CD4-positive, CD25-positive, alpha-beta regulatory T cell (primary cell): ENCODE data around the gene EP400. TPM values are rescaled to one million over a fixed set of nuclear protein-coding genes. Genes with fewer than 3 reads are reported as not detected.

Experiments
- ATAC-seq, 2 donors: fragments of 150-1000 bp; cut with Tn5 transposase; one replicate each; pipeline ENCODE4 v1.10.0; 2021; ENCODE audit warnings: low read depth in 2 of 2, moderate number of reproducible peaks in 2 of 2, moderate library complexity in 1 of 2
- DNase-seq, 3 donors: peaks; one replicate each; pipeline versions ENCODE4 v3.0.0 to v3.0.0-alpha.2; 2012 to 2022; ENCODE audit warnings: mixed read lengths in 1 of 3
- H3K27ac ChIP-seq: one replicate; pipeline ENCODE4 v1.7.0; 2013; ENCODE audit warnings: mild to moderate bottlenecking, low read length; ENCODE audit not compliant: insufficient read depth, poor library complexity, severe bottlenecking
- H3K27me3 ChIP-seq: one replicate; pipeline ENCODE4 v1.7.0; 2013; ENCODE audit warnings: low read length; ENCODE audit not compliant: control insufficient read depth, insufficient read depth
- H3K36me3 ChIP-seq: one replicate; pipeline ENCODE4 v1.7.0; 2013; ENCODE audit warnings: mild to moderate bottlenecking, low read length, moderate library complexity; ENCODE audit not compliant: control insufficient read depth, insufficient read depth
- H3K4me1 ChIP-seq: 2 replicates; pipeline ENCODE4 v1.7.0; 2013; ENCODE audit warnings: mild to moderate bottlenecking, low read length; ENCODE audit not compliant: insufficient read depth, control insufficient read depth, poor library complexity, severe bottlenecking
- H3K4me3 ChIP-seq: one replicate; pipeline ENCODE4 v1.7.0; 2013; ENCODE audit warnings: low read depth, mild to moderate bottlenecking, low read length, moderate library complexity
- H3K9me3 ChIP-seq, 2 experiments: 1 replicate in 1 of 2; 2 replicates in 1 of 2; pipeline ENCODE4 v1.7.0; 2013; ENCODE audit warnings: low read length in 2 of 2, mild to moderate bottlenecking in 1 of 2, moderate library complexity in 1 of 2; ENCODE audit not compliant: control insufficient read depth in 2 of 2
- H3K27ac Mint-ChIP-seq, 3 donors: one replicate each; pipeline ENCODE4 v1.8.0; 2020 to 2022; ENCODE audit warnings: mild to moderate bottlenecking in 3 of 3, mixed read lengths in 3 of 3, moderate library complexity in 2 of 3
- H3K27me3 Mint-ChIP-seq: one replicate; pipeline ENCODE4 v1.8.0; 2022; ENCODE audit warnings: mild to moderate bottlenecking, mixed read lengths
- H3K36me3 Mint-ChIP-seq: one replicate; pipeline ENCODE4 v1.8.0; 2020; ENCODE audit warnings: mixed read lengths
- H3K4me1 Mint-ChIP-seq, 4 donors: one replicate each; pipeline ENCODE4 v1.8.0; 2020 to 2022; ENCODE audit warnings: mixed read lengths in 4 of 4, mild to moderate bottlenecking in 1 of 4
- H3K4me3 Mint-ChIP-seq, 4 donors: one replicate each; pipeline ENCODE4 v1.8.0; 2020 to 2022; ENCODE audit warnings: mild to moderate bottlenecking in 4 of 4, mixed read lengths in 4 of 4, moderate library complexity in 3 of 4
- H3K9me3 Mint-ChIP-seq, 7 donors: one replicate each; pipeline ENCODE4 v1.8.0; 2020 to 2022; ENCODE audit warnings: mixed read lengths in 7 of 7, mild to moderate bottlenecking in 3 of 7, moderate library complexity in 2 of 7
- polyA plus RNA-seq, 4 donors: library from polyadenylated mRNA; unstranded; fragments of 300-500 nt; fragmentation: Illumina TruSeq; gene quantifications; one replicate each; pipeline ENCODE4 v1.2.3, GENCODE V29; 2021
- total RNA-seq: library from RNA; stranded (reverse); gene quantifications from one replicate; pipeline ENCODE4 v1.2.3, GENCODE V29; 2022

EP400 gene
- total and polyA plus RNA-seq, 5 donors from 2014 or later = 1.2 to 77.9 (median 1.9) TPM

- Histone ChIP-seq H3K27me3 (no peaks in the 10 kb centered on the region), H3K4me3 (no peak overlapping the region), H3K36me3 (peaks cover 53% of the 10 kb centered on the region), H3K27ac (no peak overlapping the region), H3K9me3 (no peaks in the 10 kb centered on the region), H3K4me1 (peaks cover 11% of the 10 kb centered on the region)
- Mint-ChIP-seq H3K9me3 (peaks cover 0 to 2% (median 0%) of the 10 kb centered on the region in 7 donors), H3K36me3 (peaks cover 43% of the 10 kb centered on the region), H3K27me3 (no peaks in the 10 kb centered on the region), H3K4me3 (no peak overlapping the region), H3K4me1 (peaks cover 7 to 22% (median 11%) of the 10 kb centered on the region in 4 donors), H3K27ac (no peak overlapping the region)
- ATAC-seq (no peak), DNase-seq (no peak)
These were observed 112.7 kb downstream of the EP400 start for GRCh38 chr12:132062481-132062880.

GRCh38 chr12:132063491-132063890 is 113.7 kb downstream of the EP400 start:
- Histone ChIP-seq H3K27ac (no peak overlapping the region), H3K4me1 (peaks cover 11% of the 10 kb centered on the region), H3K9me3 (no peaks in the 10 kb centered on the region), H3K4me3 (no peak overlapping the region), H3K27me3 (no peaks in the 10 kb centered on the region), H3K36me3 (peaks cover 52% of the 10 kb centered on the region)
- Mint-ChIP-seq H3K36me3 (peaks cover 41% of the 10 kb centered on the region), H3K27me3 (no peaks in the 10 kb centered on the region), H3K27ac (peak overlapping the region in 1 of 3 donors; percentile 20), H3K4me1 (peaks cover 7 to 22% (median 11%) of the 10 kb centered on the region in 4 donors), H3K9me3 (peaks cover 0 to 2% (median 0%) of the 10 kb centered on the region in 7 donors), H3K4me3 (peak overlapping the region in 1 of 4 donors; percentile 43)
- DNase-seq = no peak
- ATAC-seq = no peak

- no peak for ATAC-seq
- H3K4me3 ChIP-seq = no peak overlapping the region
- DNase-seq = no peak
- H3K9me3 ChIP-seq = no peaks in the 10 kb centered on the region
- Mint-ChIP-seq H3K9me3 (peaks cover 0 to 2% (median 0%) of the 10 kb centered on the region in 7 donors), H3K27ac (peak overlapping the region in 2 of 3 donors; percentile 64 to 69), H3K36me3 (peaks cover 41% of the 10 kb centered on the region), H3K4me3 (peak overlapping the region in 1 of 4 donors; percentile 27), H3K27me3 (no peaks in the 10 kb centered on the region), H3K4me1 (peaks cover 7 to 22% (median 11%) of the 10 kb centered on the region in 4 donors)
- no peaks in the 10 kb centered on the region for H3K27me3 ChIP-seq
- H3K4me1 ChIP-seq = peaks cover 11% of the 10 kb centered on the region
- peaks cover 55% of the 10 kb centered on the region for H3K36me3 ChIP-seq
- H3K27ac ChIP-seq = no peak overlapping the region
These were observed 114.9 kb downstream of the EP400 start for GRCh38 chr12:132064631-132065030.

- Mint-ChIP-seq H3K27ac (peak overlapping the region in 1 of 3 donors; percentile 69), H3K27me3 (no peaks in the 10 kb centered on the region), H3K4me3 (no peak overlapping the region), H3K36me3 (peaks cover 45% of the 10 kb centered on the region), H3K4me1 (peaks cover 7 to 22% (median 11%) of the 10 kb centered on the region in 4 donors), H3K9me3 (peaks cover 0 to 2% (median 0%) of the 10 kb centered on the region in 7 donors)
- Histone ChIP-seq H3K27ac (no peak overlapping the region), H3K4me3 (no peak overlapping the region), H3K9me3 (no peaks in the 10 kb centered on the region), H3K27me3 (no peaks in the 10 kb centered on the region), H3K36me3 (peaks cover 57% of the 10 kb centered on the region), H3K4me1 (peaks cover 11% of the 10 kb centered on the region)
- DNase-seq = no peak
- ATAC-seq = peak in 1 of 2 donors; percentile 18
These were observed 115.5 kb downstream of the EP400 start for GRCh38 chr12:132065203-132065602.

- Histone ChIP-seq H3K36me3 (peaks cover 58% of the 10 kb centered on the region), H3K9me3 (no peaks in the 10 kb centered on the region), H3K4me1 (peaks cover 11% of the 10 kb centered on the region), H3K4me3 (peak overlapping the region; percentile 37), H3K27me3 (no peaks in the 10 kb centered on the region), H3K27ac (peak overlapping the region; percentile 64)
- peaks cover 48% of the 10 kb centered on the region for H3K36me3 Mint-ChIP-seq
- no peaks in the 10 kb centered on the region for H3K27me3 Mint-ChIP-seq
- H3K4me3 Mint-ChIP-seq = peak overlapping the region; percentile 28 to 83 (median 78)
- no peak for ATAC-seq
- peak overlapping the region; percentile 72 to 95 (median 94) for H3K27ac Mint-ChIP-seq
- H3K4me1 Mint-ChIP-seq = peaks cover 7 to 22% (median 10%) of the 10 kb centered on the region in 4 donors
- H3K9me3 Mint-ChIP-seq = peaks cover 0 to 2% (median 0%) of the 10 kb centered on the region in 7 donors
- DNase-seq = no peak
These were observed 116.0 kb downstream of the EP400 start for GRCh38 chr12:132065609-132066344.

- H3K4me1 Mint-ChIP-seq = peaks cover 7 to 19% (median 10%) of the 10 kb centered on the region in 4 donors
- H3K4me1 ChIP-seq = peaks cover 11% of the 10 kb centered on the region
- H3K4me3 Mint-ChIP-seq = peak overlapping the region; percentile 28 to 83 (median 78)
- peak overlapping the region; percentile 37 for H3K4me3 ChIP-seq
- no peaks in the 10 kb centered on the region for H3K27me3 ChIP-seq
- H3K27ac ChIP-seq = peak overlapping the region; percentile 64
- H3K9me3 Mint-ChIP-seq = no peaks in the 10 kb centered on the region
- H3K36me3 Mint-ChIP-seq = peaks cover 47% of the 10 kb centered on the region
- H3K27me3 Mint-ChIP-seq = no peaks in the 10 kb centered on the region
- H3K36me3 ChIP-seq = peaks cover 57% of the 10 kb centered on the region
- H3K27ac Mint-ChIP-seq = peak overlapping the region; percentile 72 to 95 (median 94)
- peak in 1 of 3 donors; percentile 61 for DNase-seq
- H3K9me3 ChIP-seq = no peaks in the 10 kb centered on the region
- no peak for ATAC-seq
These were observed 116.6 kb downstream of the EP400 start for GRCh38 chr12:132066345-132066685.

- Mint-ChIP-seq H3K4me1 (peaks cover 7 to 19% (median 10%) of the 10 kb centered on the region in 4 donors), H3K27me3 (no peaks in the 10 kb centered on the region), H3K4me3 (peak overlapping the region in 3 of 4 donors; percentile 28 to 83 (median 79)), H3K9me3 (no peaks in the 10 kb centered on the region), H3K36me3 (peaks cover 47% of the 10 kb centered on the region), H3K27ac (peak overlapping the region in 2 of 3 donors; percentile 94 to 95)
- H3K36me3 ChIP-seq = peaks cover 56% of the 10 kb centered on the region
- H3K27ac ChIP-seq = peak overlapping the region; percentile 64
- peak overlapping the region; percentile 37 for H3K4me3 ChIP-seq
- no peaks in the 10 kb centered on the region for H3K27me3 ChIP-seq
- H3K4me1 ChIP-seq = peaks cover 11% of the 10 kb centered on the region
- no peaks in the 10 kb centered on the region for H3K9me3 ChIP-seq
- DNase-seq (no peak), ATAC-seq (no peak)
These were observed 117.0 kb downstream of the EP400 start for GRCh38 chr12:132066749-132067148.
